GM23338 (cell line): Measurements from ENCODE around the gene PTTG1IP.

Experiments
- EZH2 ChIP-seq: fragments of 200-600 bp; sonication (generic); IDR thresholded peaks from one replicate; pipeline ENCODE4 v1.8.0; 2017; ENCODE audit warnings: antibody characterized with exemption, mild to moderate bottlenecking, low read depth; ENCODE audit not compliant: unreplicated experiment
- NANOG ChIP-seq: IDR thresholded peaks from 2 replicates; pipeline ENCODE4 v1.6.1; 2016; ENCODE audit warnings: antibody characterized with exemption, borderline replicate concordance
- POLR2AphosphoS5 ChIP-seq: IDR thresholded peaks from 2 replicates; pipeline ENCODE4 v1.6.1; 2016; ENCODE audit warnings: antibody characterized with exemption, low read depth
- ZNF114 ChIP-seq: fragments of 250-450 bp; sonication (Bioruptor Pico); IDR thresholded peaks from 2 replicates; pipeline ENCODE4 v1.5.0; 2020; ENCODE audit warnings: mild to moderate bottlenecking, moderate library complexity
- TF ChIP-seq, protein P1 (sequence below), 2 experiments: fragments of 200-600 bp in 1 of 2; sonication (generic) in 1 of 2; conservative IDR thresholded peaks; 2 replicates each; pipeline versions ENCODE4 v1.5.1 to v1.6.1; 2016 to 2017; ENCODE audit warnings: antibody characterized with exemption in 2 of 2, low read depth in 2 of 2, mild to moderate bottlenecking in 2 of 2, moderate library complexity in 1 of 2
- TF ChIP-seq, protein P2 (sequence below): IDR thresholded peaks from one replicate; pipeline ENCODE4 v1.6.1; 2018; ENCODE audit warnings: antibody characterized with exemption; ENCODE audit not compliant: unreplicated experiment

DNA sequence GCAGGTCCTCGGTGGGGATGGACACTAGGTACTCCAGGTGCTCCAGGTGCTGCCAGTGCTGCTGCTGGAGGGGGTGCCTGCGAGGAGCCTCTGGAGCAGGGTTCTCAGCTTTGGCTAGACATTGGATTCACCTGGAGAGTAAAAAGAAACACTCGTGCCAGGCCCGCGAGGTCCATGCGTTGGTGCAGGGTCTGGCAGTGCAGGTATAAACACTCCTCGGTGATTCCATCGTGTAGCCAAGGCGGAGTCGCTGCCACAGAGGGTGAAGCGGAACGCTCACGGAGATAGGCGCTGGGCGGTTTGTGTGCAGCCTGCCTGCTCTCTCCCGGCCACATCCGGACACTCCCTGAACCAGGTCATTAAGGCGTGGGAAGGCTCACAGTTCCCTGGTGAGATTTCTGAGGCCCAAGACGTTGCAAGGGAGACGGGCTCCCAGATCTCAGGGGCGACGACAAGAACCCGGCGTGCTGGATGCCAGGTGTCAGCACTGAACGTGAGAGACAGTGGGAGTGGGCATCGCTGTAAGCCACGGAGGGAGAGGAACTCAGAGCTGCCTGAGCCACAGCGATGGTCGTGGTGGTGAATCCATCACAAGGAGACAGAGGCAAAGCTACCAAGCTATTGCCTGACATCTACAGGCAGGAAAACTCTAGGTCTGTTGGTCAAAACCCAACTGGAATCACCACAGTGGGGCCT is 38.4 kb downstream of the PTTG1IP start:
- TF ChIP-seq, protein P1, sequence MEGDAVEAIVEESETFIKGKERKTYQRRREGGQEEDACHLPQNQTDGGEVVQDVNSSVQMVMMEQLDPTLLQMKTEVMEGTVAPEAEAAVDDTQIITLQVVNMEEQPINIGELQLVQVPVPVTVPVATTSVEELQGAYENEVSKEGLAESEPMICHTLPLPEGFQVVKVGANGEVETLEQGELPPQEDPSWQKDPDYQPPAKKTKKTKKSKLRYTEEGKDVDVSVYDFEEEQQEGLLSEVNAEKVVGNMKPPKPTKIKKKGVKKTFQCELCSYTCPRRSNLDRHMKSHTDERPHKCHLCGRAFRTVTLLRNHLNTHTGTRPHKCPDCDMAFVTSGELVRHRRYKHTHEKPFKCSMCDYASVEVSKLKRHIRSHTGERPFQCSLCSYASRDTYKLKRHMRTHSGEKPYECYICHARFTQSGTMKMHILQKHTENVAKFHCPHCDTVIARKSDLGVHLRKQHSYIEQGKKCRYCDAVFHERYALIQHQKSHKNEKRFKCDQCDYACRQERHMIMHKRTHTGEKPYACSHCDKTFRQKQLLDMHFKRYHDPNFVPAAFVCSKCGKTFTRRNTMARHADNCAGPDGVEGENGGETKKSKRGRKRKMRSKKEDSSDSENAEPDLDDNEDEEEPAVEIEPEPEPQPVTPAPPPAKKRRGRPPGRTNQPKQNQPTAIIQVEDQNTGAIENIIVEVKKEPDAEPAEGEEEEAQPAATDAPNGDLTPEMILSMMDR (conservative IDR thresholded peaks at IDR 0.05; ENCODE audit: low read depth in 2 of 2): no peak
- TF ChIP-seq EZH2 (no peak), POLR2AphosphoS5 (no peak), ZNF114 (CRISPR knock-in tag) (no peak), NANOG (no peak)
- TF ChIP-seq, protein P2, sequence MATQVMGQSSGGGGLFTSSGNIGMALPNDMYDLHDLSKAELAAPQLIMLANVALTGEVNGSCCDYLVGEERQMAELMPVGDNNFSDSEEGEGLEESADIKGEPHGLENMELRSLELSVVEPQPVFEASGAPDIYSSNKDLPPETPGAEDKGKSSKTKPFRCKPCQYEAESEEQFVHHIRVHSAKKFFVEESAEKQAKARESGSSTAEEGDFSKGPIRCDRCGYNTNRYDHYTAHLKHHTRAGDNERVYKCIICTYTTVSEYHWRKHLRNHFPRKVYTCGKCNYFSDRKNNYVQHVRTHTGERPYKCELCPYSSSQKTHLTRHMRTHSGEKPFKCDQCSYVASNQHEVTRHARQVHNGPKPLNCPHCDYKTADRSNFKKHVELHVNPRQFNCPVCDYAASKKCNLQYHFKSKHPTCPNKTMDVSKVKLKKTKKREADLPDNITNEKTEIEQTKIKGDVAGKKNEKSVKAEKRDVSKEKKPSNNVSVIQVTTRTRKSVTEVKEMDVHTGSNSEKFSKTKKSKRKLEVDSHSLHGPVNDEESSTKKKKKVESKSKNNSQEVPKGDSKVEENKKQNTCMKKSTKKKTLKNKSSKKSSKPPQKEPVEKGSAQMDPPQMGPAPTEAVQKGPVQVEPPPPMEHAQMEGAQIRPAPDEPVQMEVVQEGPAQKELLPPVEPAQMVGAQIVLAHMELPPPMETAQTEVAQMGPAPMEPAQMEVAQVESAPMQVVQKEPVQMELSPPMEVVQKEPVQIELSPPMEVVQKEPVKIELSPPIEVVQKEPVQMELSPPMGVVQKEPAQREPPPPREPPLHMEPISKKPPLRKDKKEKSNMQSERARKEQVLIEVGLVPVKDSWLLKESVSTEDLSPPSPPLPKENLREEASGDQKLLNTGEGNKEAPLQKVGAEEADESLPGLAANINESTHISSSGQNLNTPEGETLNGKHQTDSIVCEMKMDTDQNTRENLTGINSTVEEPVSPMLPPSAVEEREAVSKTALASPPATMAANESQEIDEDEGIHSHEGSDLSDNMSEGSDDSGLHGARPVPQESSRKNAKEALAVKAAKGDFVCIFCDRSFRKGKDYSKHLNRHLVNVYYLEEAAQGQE: no peak
